Suprapubic skin (tissue), 4 donors: Measurements from ENCODE around the gene TFRC.

Experiments used
- POLR2A ChIP-seq, 2 donors: fragments of 450-650 bp; IDR thresholded peaks; one replicate each; pipeline ENCODE4 v1.6.1; 2017; ENCODE audit warnings: antibody characterized with exemption in 2 of 2, mild to moderate bottlenecking in 2 of 2, moderate library complexity in 2 of 2
- POLR2AphosphoS5 ChIP-seq, 3 donors: sonication (generic); formaldehyde crosslinking; IDR thresholded peaks; one replicate each; pipeline ENCODE4 v1.6.1; 2017; ENCODE audit warnings: antibody characterized with exemption in 3 of 3
- TF ChIP-seq, protein P1 (sequence below), 2 donors: fragments of 200-600 bp in 1 of 2; fragments of 450-650 bp in 1 of 2; sonication (generic) in 1 of 2; IDR thresholded peaks; one replicate each; pipeline ENCODE4 v1.5.1; 2016 to 2019; ENCODE audit warnings: antibody characterized with exemption in 2 of 2, mild to moderate bottlenecking in 1 of 2, moderate library complexity in 1 of 2

DNA sequence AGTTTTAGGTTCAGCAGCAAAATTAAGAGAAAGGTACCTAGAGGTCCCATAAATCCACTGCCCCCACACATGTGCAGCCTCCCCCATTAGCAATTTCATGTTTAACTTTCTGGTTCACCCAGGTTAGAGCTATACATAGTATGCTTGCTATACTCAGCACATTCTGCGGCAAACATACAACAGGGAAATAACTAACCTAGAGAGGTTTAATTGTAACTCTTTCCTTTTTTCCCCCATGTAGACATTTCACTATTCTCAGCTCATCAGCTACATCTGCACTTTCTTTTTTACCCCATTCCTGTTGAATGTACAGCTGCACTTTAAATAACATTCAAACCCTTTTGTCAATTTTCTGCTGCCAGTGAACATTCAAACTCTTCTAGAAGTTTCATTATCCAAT is 21.1 kb downstream of the TFRC start:
- TF ChIP-seq, protein P1, sequence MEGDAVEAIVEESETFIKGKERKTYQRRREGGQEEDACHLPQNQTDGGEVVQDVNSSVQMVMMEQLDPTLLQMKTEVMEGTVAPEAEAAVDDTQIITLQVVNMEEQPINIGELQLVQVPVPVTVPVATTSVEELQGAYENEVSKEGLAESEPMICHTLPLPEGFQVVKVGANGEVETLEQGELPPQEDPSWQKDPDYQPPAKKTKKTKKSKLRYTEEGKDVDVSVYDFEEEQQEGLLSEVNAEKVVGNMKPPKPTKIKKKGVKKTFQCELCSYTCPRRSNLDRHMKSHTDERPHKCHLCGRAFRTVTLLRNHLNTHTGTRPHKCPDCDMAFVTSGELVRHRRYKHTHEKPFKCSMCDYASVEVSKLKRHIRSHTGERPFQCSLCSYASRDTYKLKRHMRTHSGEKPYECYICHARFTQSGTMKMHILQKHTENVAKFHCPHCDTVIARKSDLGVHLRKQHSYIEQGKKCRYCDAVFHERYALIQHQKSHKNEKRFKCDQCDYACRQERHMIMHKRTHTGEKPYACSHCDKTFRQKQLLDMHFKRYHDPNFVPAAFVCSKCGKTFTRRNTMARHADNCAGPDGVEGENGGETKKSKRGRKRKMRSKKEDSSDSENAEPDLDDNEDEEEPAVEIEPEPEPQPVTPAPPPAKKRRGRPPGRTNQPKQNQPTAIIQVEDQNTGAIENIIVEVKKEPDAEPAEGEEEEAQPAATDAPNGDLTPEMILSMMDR (IDR thresholded peaks at IDR 0.05) = no peak
- TF ChIP-seq POLR2AphosphoS5 (IDR thresholded peaks at IDR 0.05) = no peak
- no peak for TF ChIP-seq POLR2A (IDR thresholded peaks at IDR 0.05)
